Caco-2 (cell line): ENCODE data around the gene LRMDA. TPM values are rescaled to one million over a fixed set of nuclear protein-coding genes. Genes with fewer than 3 reads are reported as not detected.
A peak's percentile ranks its signal among the peaks of the same experiment; 100 is the strongest.

Experiments used
- BruUV-seq: library from RNA; stranded (reverse); fragments of 400-500 nt; replicated peaks from 2 replicates; lab custom pipeline; 2021; lab: Mats Ljungman, UMichigan
- CTCF ChIA-PET: fragments of 300-600 bp; sonication (Branson Sonifier 250); formaldehyde crosslinking; loops from one replicate; lab custom pipeline; 2022; ENCODE audit warnings: antibody characterized with exemption; lab: Charles Lee
- POLR2A ChIA-PET: fragments of 300-600 bp; sonication (Branson Sonifier 250); formaldehyde crosslinking; loops from one replicate; lab custom pipeline; 2022; ENCODE audit warnings: antibody characterized with exemption; lab: Charles Lee
- DNase-seq, 2 experiments: peaks; one replicate each; pipeline versions ENCODE4 v3.0.0 to v3.0.0-alpha.2; 2020 to 2022
- H3K27me3 ChIP-seq: replicated peaks from 2 replicates; pipeline ENCODE4 v1.6.0; 2011; ENCODE audit warnings: low read length; ENCODE audit not compliant: control insufficient read depth, insufficient read depth
- H3K36me3 ChIP-seq: 2 replicates; pipeline ENCODE4 v1.5.1; 2011; ENCODE audit warnings: low read length; ENCODE audit not compliant: control insufficient read depth, insufficient read depth
- H3K4me1 ChIP-seq: fragments of 250-450 bp; sonication (Bioruptor Pico); 2 replicates; pipeline ENCODE4 v1.5.1; 2020; ENCODE audit warnings: mild to moderate bottlenecking
- H3K4me3 ChIP-seq: 2 replicates; pipeline ENCODE4 v1.5.1; 2011; ENCODE audit warnings: low read depth, mild to moderate bottlenecking, control low read depth, low read length
- H3K9me3 ChIP-seq: fragments of 250-450 bp; sonication (Bioruptor Pico); 2 replicates; pipeline ENCODE4 v1.5.1; 2020; ENCODE audit warnings: mild to moderate bottlenecking, moderate library complexity
- H3K27ac Mint-ChIP-seq: one replicate; pipeline ENCODE4 v1.8.0; 2022; ENCODE audit warnings: mixed read lengths; ENCODE audit not compliant: unreplicated experiment
- H3K27me3 Mint-ChIP-seq: one replicate; pipeline ENCODE4 v1.8.0; 2022; ENCODE audit warnings: mixed read lengths; ENCODE audit not compliant: insufficient read depth, unreplicated experiment
- H3K36me3 Mint-ChIP-seq: one replicate; pipeline ENCODE4 v1.8.0; 2022; ENCODE audit warnings: mild to moderate bottlenecking, mixed read lengths; ENCODE audit not compliant: insufficient read depth, unreplicated experiment
- H3K4me1 Mint-ChIP-seq: one replicate; pipeline ENCODE4 v1.8.0; 2022; ENCODE audit warnings: low read depth, mixed read lengths; ENCODE audit not compliant: unreplicated experiment
- H3K4me3 Mint-ChIP-seq: one replicate; pipeline ENCODE4 v1.8.0; 2022; ENCODE audit warnings: mild to moderate bottlenecking, moderate library complexity, mixed read lengths; ENCODE audit not compliant: unreplicated experiment
- H3K9me3 Mint-ChIP-seq: one replicate; pipeline ENCODE4 v1.8.0; 2022; ENCODE audit warnings: mixed read lengths; ENCODE audit not compliant: unreplicated experiment
- CTCF ChIP-seq, 2 experiments: fragments of 200-600 bp in 1 of 2; IDR thresholded peaks; 1 replicate in 1 of 2; 2 replicates in 1 of 2; pipeline versions ENCODE4 v1.5.1 to v1.8.0; 2011 to 2022; ENCODE audit warnings: antibody characterized with exemption in 1 of 2, control low read depth in 1 of 2, inconsistent platforms in 1 of 2, low read depth in 1 of 2, low read length in 1 of 2, mild to moderate bottlenecking in 1 of 2, moderate library complexity in 1 of 2; ENCODE audit not compliant: insufficient read depth in 1 of 2, severe bottlenecking in 1 of 2, unreplicated experiment in 1 of 2
- intact Hi-C: fragments of 100-400 bp; cut with micrococcal nuclease; formaldehyde crosslinking; loops from one replicate; pipeline ENCODE4 v1.10.0; 2022; ENCODE audit not compliant: unreplicated experiment
- total RNA-seq: library from RNA; stranded (reverse); gene quantifications from 2 replicates; pipeline ENCODE4 v1.2.3, GENCODE V29; 2022

Gene LRMDA
- total RNA-seq, 1 experiment from 2014 or later: 18.5 TPM

DNA sequence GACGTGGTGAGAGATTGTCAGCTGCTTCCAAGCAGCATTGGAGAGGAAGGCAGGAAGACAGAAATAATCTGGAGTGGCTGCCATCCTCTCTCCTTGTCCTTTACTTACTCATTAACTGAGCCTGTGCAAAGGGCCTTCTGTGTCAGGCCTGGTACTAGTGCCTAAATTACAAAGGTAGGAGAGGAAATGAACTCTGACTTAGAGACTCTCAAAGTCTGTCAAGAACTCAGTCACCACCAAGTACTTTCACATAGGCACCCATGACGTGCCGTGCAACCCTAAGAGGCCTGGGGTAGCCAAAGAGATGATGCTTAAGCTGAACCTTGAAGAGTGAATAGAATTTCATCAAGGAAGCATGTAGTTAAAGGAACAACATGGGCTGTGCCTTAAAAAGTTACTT is 866.9 kb downstream of the LRMDA start:
- no peak overlapping the region for H3K27ac Mint-ChIP-seq
- intact Hi-C loops: no loop called here
- no peak overlapping the region for H3K4me3 Mint-ChIP-seq
- H3K4me1 Mint-ChIP-seq: peaks cover 29% of the 10 kb centered on the region
- no peaks in the 10 kb centered on the region for H3K27me3 ChIP-seq
- H3K27me3 Mint-ChIP-seq: no peaks in the 10 kb centered on the region
- no peaks in the 10 kb centered on the region for H3K36me3 ChIP-seq
- CTCF ChIA-PET: interaction anchor here (0.8 kb wide), 1 partner anchor 184 kb away, joined by 3 read pairs; no protein-coding TSS in a partner anchor
- no peak for DNase-seq
- H3K9me3 Mint-ChIP-seq: peaks cover 27% of the 10 kb centered on the region
- peaks cover 23% of the 10 kb centered on the region for H3K4me1 ChIP-seq
- H3K36me3 Mint-ChIP-seq: peaks cover 4% of the 10 kb centered on the region
- no TSS peak for BruUV-seq
- TF ChIP-seq CTCF (IDR thresholded peaks at IDR 0.05; ENCODE audit: insufficient read depth in 1 of 2, low read depth in 1 of 2, low read length in 1 of 2, severe bottlenecking in 1 of 2, unreplicated experiment in 1 of 2): no peak
- POLR2A ChIA-PET: no interaction called here
- H3K4me3 ChIP-seq: no peak overlapping the region
- no peaks in the 10 kb centered on the region for H3K9me3 ChIP-seq

- Histone ChIP-seq H3K4me1 (peaks cover 34% of the 10 kb centered on the region), H3K27me3 (no peaks in the 10 kb centered on the region), H3K9me3 (no peaks in the 10 kb centered on the region), H3K4me3 (no peak overlapping the region), H3K36me3 (no peaks in the 10 kb centered on the region)
- no peak overlapping the region for H3K27ac Mint-ChIP-seq
- no peaks in the 10 kb centered on the region for H3K27me3 Mint-ChIP-seq
- DNase-seq: no peak
- ChIA-PET CTCF (no interaction called here), POLR2A (no interaction called here)
- peaks cover 41% of the 10 kb centered on the region for H3K4me1 Mint-ChIP-seq
- TF ChIP-seq CTCF (IDR thresholded peaks at IDR 0.05; ENCODE audit: insufficient read depth in 1 of 2, low read depth in 1 of 2, low read length in 1 of 2, severe bottlenecking in 1 of 2, unreplicated experiment in 1 of 2): no peak
- BruUV-seq: no TSS peak
- no peak overlapping the region for H3K4me3 Mint-ChIP-seq
- intact Hi-C loops: no loop called here
- peaks cover 26% of the 10 kb centered on the region for H3K9me3 Mint-ChIP-seq
- peaks cover 11% of the 10 kb centered on the region for H3K36me3 Mint-ChIP-seq
Observed at GRCh38 chr10:76299501-76299900, 868.1 kb downstream of the LRMDA start.

DNA sequence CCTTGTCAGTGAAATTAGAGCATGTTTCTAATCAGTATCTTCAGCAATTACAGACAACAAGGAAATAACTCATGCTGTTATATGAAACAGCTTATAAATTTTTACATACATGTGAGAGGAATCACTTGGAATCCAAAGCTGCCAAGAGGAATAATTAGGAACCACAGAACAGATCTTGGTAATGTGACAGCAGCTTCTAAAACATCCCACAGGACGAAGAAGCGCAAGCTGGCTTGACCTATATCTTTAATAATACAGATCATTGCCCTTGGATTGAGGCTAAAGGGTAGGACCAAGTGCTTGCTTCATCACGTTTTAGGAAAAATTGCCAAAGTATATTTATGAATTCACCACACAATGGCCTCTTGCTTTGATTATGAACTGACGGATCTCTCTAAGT is 869.8 kb downstream of the LRMDA start:
- Mint-ChIP-seq H3K36me3 (peaks cover 11% of the 10 kb centered on the region), H3K4me1 (peaks cover 52% of the 10 kb centered on the region), H3K27ac (peak overlapping the region; percentile 86), H3K4me3 (no peak overlapping the region), H3K9me3 (peaks cover 10% of the 10 kb centered on the region), H3K27me3 (no peaks in the 10 kb centered on the region)
- H3K36me3 ChIP-seq: no peaks in the 10 kb centered on the region
- ChIA-PET CTCF (no interaction called here), POLR2A (no interaction called here)
- no peak overlapping the region for H3K4me3 ChIP-seq
- no TSS peak for BruUV-seq
- intact Hi-C loops: loop anchor here (5.0 to 10.0 kb wide), 2 partner anchors 269 to 586 kb away; no protein-coding TSS in a partner anchor
- H3K4me1 ChIP-seq: peaks cover 50% of the 10 kb centered on the region
- TF ChIP-seq CTCF (IDR thresholded peaks at IDR 0.05; ENCODE audit: insufficient read depth in 1 of 2, low read depth in 1 of 2, low read length in 1 of 2, severe bottlenecking in 1 of 2, unreplicated experiment in 1 of 2): no peak
- no peaks in the 10 kb centered on the region for H3K9me3 ChIP-seq
- DNase-seq: no peak
- no peaks in the 10 kb centered on the region for H3K27me3 ChIP-seq
